Kasumi-1 (cell line): Measurements from ENCODE around the gene TMEM129.
A peak's percentile ranks its signal among the peaks of the same experiment; 100 is the strongest.
"Not testable (repeated sequence)": the region's sequence is repeated elsewhere in the genome, so short reads cannot be mapped to it uniquely, and the experiment has no call there.

ENCODE experiments used
- DNase-seq, 2 experiments: peaks; one replicate each; lab custom pipeline; 2025; lab: John Stamatoyannopoulos, UW

TMEM129 gene

GRCh38 chr4:1695913-1696312, 25.2 kb downstream of the TMEM129 start:
- DNase-seq = no peak

DNA sequence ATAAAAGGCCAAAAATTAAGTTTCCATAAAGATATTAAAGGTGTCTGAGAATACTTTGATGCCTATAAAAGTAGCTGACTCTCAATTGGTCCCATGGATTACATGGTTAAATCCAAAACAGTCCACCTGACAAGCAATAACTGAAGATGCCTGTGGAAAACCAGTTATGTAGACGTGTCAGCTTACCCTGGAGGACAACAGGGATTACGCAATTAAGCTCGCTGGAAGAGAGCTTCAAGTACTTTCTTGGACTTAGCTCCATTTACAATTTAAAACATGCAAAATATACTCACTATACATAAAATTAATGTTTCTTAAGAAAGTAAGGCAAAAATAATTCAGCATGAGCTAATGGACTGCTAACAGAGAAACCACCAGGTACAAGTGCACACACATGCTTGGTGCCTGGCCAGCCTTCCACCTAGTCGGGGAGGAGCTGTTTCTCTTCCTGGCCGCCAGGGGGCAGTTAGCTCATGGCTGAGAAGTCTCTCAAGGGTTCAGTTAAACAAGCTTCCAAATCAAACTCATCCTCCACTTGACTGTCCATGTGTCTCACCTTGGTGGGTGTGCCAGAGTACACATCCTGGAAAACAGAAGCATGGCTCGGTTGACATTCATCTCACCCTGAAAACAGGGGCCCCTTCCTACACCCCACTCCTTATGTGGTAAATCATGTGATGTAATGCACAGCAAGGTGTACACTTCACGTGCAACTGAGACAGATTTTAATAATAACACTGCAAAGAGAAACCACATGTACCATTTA, 27.8 kb downstream of the TMEM129 start:
- DNase-seq = peak; percentile 81 to 82

- no peak for DNase-seq
Observed at GRCh38 chr4:1691737-1692373, 29.3 kb downstream of the TMEM129 start.

DNA sequence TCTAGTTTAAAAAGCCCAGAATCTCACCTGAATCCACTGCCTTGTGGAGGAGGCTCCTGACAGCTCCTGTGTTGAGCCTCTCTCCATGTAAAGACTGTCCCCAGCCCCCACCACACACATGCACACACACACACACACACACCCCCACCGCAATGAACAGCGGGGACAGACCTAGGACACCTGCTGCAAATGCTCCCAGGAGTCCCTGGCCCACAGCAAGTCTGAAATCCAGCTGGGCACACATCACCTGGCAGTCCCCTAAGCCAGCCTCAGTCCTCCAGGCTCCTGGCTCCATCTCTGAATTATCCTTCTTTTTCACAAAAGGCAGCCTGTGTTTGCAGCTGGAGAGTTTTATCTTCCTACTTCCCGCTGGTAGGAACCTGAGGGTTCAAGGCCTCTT, 30.4 kb downstream of the TMEM129 start:
- DNase-seq = no peak

DNA sequence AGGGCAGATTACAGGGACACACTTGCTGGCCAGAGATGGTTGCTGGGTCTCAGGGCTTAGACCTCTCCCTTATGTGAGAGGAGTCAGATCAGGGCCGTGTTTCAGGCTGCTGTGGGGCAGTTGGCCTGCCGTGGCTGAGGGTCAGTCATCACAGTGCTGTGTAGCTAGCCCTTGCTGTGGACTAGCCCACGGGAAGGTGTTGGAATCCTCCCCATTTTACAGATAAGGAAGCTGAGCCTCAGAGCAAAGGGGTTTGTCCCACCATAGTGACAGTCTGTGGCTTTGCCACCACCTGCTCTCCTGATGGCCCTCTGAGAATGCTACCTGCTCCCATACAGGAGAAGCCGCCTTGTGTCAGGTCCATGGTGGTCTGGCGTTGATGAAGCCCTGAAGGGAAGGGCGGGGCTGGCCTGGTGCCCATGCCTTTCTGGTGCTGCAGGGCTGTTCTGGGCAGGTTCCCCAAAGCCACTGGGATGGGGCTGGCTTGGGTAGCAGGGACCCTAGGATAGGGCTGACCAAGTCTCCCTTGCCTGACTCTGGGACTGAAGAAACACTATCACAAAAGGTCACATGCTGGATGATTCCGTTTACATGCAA, 34.6 kb downstream of the TMEM129 start:
- DNase-seq = no peak

- no peak for DNase-seq
Observed at GRCh38 chr4:1685235-1686150, 35.6 kb downstream of the TMEM129 start.

GRCh38 chr4:1684506-1685234, 36.5 kb downstream of the TMEM129 start:
- DNase-seq = no peak

GRCh38 chr4:1683736-1684505, 37.2 kb downstream of the TMEM129 start, which contains the start of gene FAM53A:
Gene FAM53A (minus strand): TSS chr4:1684313. CDS start chr4:1668741, 15,572 bp downstream.
- peak; percentile 57 to 71 for DNase-seq

DNA sequence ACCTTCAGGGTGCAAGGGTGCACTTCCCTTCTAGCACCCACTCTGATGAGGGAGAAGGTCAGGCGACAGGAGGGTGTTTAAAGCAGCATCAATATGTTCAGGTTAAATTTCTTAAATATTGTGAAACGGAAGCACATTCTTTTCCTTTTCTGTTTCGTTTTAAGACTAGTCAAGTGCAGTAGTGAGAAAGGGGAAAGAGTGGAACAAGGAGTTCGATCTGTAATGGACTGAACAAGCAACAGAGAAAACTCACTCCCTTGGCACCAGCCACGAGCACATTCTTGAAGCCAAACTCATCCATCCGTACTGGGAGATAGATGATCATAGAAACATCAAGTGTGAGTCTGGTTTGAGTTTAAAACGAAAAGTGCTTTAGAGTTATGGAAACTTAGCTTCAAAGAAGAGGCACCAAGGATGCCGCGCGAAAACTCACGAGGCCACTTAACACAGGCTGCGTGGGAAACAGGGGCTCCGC, 37.8 kb downstream of the TMEM129 start:
- peak; percentile 22 to 35 for DNase-seq

DNA sequence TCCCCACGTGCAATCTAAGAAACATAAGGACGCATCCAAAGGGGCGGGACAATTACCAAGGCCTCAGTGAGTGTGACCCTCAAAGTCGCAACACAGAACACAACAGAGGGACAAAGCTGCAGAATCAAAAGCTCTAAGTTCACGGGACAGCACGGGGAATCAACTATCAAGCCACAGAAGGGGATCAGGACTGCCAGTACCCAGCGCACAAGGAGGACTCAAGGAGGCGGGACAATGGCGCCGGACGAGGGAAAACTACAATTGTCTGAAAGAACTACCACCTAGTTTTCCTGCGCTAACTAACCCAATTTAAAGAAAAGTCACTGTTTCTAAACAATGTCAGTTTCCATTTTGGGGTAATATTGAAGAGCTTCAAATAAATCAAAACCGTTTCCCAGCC, 38.3 kb downstream of the TMEM129 start:
- no peak for DNase-seq

- no peak for DNase-seq
Observed at GRCh38 chr4:1678244-1678643, 42.9 kb downstream of the TMEM129 start.

DNA sequence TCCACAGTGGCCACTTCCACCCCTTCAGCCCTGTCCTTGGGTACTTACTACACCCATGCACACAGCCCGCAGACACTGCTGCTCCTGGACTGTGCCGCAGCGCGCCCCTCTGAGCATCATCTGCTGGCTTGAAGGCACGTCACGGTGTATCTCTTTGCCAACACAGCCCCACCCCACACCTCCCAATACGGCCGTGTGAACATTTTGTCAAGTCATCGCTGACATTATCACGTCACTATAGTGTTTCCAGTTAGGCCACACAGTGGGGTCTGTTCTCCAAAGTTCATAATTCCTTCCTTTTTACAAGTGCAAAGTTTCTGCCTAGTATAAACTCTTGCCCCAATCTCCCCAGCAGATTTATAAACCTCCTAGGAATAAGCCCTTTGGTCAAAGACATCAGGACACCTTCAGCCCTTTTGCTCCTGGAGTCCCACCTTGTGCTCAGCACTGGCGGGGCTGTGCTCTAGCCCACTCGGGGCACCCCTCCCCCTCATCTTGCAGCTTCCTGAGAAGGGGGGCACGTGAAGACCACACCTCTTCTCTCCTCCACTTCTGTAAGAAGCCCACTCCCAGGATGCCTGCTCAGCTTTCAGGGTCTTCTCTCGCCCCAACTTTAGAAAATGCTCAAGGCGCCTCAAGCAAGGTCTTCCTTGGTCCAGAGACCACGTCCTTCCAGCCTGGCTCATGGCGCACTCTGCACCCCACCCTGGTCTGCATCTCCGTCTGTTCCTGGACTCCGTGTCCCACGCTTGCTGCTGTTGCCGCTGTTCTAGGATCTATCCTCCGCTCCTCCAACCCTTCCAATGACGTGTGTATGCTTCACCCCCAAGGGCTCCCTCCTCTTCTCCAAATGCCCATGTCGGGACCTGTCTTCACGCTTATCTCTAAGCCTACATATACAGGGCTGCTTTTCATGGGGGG, 44.3 kb downstream of the TMEM129 start:
- DNase-seq = no peak

DNA sequence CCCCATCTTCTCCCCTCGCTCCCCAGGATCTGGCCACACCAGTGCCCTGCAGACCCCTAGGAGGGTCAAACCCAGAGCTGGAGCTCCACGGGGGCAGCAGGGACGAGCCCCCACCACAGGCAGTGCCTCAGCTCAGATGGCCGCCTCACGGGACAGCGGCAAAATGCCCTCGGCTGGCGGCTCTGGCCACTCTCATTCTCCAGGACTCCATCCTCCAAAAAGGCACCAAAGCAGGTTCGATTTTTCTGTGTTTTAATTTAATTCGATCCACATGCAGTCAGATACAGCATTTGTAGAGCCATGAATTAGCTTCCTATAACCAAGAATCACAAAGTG, 45.4 kb downstream of the TMEM129 start:
- no peak for DNase-seq

DNA sequence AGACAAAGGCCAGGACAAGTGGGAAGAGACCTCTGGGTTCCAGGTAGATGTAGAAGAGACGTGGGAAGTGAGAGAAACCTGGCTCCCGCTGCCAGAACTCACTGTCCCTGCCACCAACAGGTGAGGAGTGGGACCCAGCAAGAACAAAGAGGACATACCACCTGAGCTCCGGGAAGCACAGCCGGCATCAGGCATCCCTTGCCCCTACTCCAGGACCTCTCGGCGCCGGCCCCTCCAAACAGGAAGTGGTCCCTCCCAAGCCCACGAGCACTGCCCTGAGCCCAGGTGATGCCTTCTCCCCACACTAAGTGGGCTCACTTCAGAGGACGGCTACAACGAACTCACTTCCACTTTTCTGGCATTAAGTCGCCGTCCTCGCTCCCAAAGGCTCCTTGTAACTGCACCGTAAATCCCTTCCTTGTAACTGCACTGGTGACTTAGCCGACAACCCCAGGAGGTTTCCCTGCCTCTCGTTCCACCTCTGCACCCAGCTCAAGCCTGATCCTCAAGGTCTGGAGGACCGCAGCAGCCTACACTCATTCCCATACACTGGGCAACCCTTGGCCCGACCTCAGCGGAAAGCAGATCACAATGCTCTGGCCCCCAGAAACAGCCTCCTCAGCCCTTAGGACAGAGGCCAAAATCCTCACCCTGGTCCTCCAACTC, 45.9 kb downstream of the TMEM129 start:
- no peak for DNase-seq

DNA sequence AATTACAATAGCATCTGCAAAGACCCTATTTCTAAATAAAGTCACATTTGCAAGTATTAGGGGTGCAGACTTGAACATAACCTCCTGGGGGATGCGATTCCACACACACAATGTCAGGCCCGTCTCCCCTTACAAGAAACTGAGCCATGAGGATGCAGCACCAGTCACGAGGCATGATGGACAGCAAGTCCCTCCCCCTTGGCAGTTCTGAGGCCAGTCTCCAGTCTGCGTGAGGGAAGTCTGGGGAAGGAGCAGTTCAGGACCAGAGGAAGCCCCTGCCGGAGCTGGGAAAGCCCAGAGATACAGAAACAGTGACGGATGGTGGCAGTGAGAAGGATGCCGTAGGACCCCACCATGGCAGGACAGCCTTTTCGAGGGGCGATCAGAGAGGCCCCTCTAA, 46.4 kb downstream of the TMEM129 start:
- no peak for DNase-seq

DNA sequence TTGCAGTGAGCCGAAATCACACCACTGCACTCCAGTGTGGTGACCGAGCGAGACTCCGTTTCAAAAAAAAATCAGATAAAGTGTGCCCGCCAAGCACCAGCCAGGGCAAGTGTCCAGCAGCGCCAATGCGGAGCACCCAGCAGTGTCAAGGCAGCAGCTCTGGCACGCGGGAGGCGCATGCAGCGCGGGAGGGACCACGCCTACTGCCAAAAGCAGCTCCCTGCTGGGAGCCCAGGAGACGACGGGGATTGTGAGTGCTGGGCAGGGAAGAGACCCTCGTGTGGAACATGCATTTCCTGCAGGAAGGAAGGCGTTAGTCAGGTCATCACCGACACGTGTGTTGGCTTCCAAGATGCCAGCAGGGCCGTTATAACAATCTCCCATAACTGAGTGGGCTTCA, 47.5 kb downstream of the TMEM129 start:
- no peak for DNase-seq

GRCh38 chr4:1671011-1671410, 50.1 kb downstream of the TMEM129 start:
- DNase-seq = not testable (repeated sequence)

GRCh38 chr4:1670279-1670678, 50.8 kb downstream of the TMEM129 start:
- DNase-seq = no peak

DNA sequence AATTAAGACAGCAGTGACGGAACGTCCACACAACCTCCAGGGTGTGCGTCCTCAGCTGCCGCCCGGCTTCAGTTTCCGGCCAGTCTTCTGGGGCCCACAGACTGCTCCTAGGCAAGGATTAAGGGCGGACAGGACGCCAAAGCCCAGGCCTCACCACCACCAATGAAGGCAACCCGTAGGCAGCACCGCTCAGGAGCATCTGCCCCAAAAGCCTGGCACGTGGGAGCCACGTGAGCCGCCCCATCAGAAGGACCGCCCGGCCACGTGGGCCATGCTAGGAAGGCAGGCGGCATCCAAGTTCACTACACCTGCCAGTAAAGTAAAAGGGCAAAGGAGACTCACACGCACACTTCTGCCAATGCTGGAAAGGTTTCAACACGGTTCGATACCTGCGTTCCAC, 51.3 kb downstream of the TMEM129 start:
- no peak for DNase-seq
